ENCODE results near the gene CFAP73.
"Not testable (repeated sequence)": the region's sequence is repeated elsewhere in the genome, so short reads cannot be mapped to it uniquely, and the experiment has no call there.

CFAP73 gene

DNA sequence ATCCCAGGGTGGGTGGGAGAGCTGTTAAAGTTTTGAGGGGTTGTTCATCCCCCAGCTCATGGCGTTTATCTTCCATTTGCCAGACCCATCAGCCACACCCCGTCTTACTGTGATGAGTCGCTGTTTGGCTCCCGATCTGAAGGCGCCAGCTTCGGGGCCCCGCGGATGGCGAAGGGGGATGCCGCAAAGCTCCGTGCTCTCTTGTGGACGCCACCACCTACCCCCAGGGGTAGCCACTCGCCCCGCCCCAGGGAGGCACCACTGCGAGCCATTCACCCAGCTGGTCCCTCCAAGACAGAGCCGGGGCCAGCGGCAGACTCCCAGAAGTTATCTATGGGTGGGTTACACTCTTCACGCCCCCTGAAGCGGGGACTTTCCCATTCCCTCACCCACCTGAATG lies 41.7 kb downstream of the CFAP73 start:
- no peak for DNase-seq (ENCODE audit: low read depth in 2 of 2)

- no peak for DNase-seq (ENCODE audit: low read depth in 2 of 2)
Observed at GRCh38 chr12:113194971-113195391, 45.5 kb downstream of the CFAP73 start.

GRCh38 chr12:113195598-113195997 lies 46.1 kb downstream of the CFAP73 start:
- DNase-seq (ENCODE audit: low read depth in 2 of 2) = no peak

GRCh38 chr12:113196582-113196981 lies 47.1 kb downstream of the CFAP73 start:
- no peak for DNase-seq (ENCODE audit: low read depth in 2 of 2)

DNA sequence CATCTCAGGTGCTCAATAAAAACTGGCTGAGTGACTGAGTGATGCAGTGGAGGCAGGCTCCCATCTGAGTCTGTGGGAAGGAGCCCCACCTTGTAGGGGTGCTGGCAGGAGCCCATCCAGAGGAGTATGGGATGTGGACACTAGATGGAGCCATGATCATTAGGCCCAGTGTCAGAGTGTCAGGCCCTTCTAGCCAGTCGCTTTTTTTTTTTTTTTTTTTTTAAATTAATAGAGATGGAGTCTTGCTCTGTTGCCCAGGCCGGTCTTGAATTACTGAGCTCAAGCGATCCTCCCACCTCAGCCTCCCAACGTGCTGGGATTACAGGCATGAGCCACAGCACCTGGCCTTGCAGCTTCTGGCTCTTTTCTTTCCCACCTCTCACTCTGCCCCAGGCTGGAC lies 47.5 kb downstream of the CFAP73 start:
- DNase-seq (ENCODE audit: low read depth in 2 of 2) = peak in 1 of 2 donors; percentile 25

- DNase-seq (ENCODE audit: low read depth in 2 of 2) = no peak
Observed at GRCh38 chr12:113197518-113198077, 48.1 kb downstream of the CFAP73 start.

DNA sequence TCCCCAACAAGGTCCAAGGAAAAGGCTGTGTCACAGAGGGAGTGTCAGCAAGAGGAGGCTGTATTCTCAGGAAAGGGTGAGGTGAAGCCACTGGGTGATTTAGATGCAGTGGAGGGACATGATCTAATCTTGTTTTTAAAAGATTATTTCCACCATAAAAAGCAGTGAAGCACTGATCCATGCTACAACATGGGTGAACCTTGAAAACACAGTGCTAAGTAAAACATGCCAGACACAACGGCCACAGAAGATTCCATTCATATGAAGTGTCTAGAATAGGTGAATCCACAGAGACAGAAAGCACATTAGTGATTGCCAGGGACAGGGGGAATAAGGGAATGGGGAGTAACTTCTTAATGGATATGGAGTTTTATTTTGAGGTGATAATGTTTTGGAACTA lies 48.8 kb downstream of the CFAP73 start:
- DNase-seq (ENCODE audit: low read depth in 2 of 2) = no peak

- no peak for DNase-seq (ENCODE audit: low read depth in 2 of 2)
Observed at GRCh38 chr12:113200021-113200797, 50.7 kb downstream of the CFAP73 start.

DNA sequence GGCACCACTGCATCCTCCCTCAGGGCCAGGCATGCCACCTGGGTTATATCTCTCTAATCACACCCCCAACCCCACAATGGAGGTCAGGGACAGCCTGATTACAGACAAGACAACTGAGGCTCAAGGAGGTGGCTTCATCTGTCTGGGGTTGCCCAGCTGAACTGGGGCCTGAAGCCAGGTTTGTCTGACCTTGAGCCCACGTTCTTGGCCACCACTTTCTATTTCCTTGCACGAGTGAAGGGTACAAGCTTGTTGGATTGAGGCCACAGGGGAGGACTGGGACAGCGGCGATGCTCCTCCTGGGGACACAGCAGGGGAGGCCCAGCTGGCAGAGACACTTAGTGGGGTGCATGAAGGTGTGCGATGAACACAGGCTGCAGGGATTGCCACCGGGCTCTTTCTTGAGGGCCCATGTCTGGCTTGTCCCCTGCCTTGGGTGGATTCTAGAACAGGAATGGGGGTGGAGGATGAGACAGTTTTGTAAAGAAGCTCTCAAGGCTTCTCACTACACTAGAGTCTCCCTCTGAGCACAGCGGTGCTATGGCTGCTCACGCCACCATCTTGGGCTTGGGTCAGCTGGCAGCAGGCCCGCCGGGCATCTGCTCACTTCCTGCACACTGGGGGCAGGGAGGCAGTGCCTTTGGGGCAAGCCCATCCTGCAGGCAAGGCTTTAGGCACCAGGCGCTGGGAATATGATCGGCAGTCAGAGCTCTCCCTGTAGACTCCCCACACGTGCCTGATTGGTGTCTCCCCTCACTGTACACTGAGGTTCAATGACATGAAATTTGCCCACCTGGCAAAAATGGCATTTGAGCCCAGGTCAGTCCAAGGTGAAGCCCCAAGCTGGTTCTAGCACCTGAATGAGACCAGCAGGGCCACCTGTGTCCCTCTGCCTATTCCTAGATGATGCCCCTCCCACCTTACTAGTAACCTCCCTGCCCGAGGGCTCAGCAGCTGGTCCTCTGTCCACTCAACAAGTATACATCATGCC lies 52.0 kb downstream of the CFAP73 start:
- DNase-seq (ENCODE audit: low read depth in 2 of 2) = no peak

DNA sequence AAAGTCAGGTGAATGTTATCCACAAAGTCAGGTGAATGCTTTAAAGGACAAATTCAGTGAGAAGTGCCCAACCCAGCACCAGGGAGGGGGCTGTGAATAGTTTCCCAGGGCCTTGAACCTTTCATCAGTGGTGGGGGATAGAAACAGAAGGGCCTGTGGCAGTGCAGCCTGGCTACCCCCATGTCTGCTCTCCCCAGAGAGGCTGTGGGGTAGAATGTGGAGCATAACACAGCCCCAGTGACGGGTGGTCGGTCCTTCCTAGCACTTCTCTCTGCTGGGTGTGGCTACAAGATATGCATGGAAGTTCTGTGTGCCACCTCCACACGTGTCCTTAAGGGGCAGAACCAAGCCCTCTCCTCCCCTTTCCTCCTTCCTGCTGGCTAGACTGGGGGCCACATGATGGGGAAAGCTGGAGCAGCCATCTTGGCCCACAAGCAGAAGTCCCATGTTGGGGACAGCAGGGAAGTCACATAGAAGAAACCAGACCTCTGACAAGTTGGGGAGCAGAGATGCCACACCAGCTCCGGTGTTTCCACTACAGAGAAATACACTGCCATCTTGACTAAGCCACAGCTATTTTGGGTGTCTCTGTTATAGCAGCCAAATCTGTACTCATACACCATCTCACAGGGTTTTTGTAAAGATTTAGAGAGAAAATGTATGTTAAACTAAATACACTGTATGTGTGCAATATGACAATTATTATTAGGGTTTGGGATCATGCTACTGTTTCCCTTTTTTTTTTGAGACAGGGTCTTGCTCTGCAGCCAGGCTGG lies 53.0 kb downstream of the CFAP73 start:
- DNase-seq (ENCODE audit: low read depth in 2 of 2) = no peak

GRCh38 chr12:113203852-113204760 lies 54.6 kb downstream of the CFAP73 start:
- DNase-seq (ENCODE audit: low read depth in 2 of 2) = no peak

GRCh38 chr12:113204804-113205203 lies 55.3 kb downstream of the CFAP73 start:
- no peak for DNase-seq (ENCODE audit: low read depth in 2 of 2)

- DNase-seq (ENCODE audit: low read depth in 2 of 2) = not testable (repeated sequence)
Observed at GRCh38 chr12:113206802-113207201, 57.3 kb downstream of the CFAP73 start.

DNA sequence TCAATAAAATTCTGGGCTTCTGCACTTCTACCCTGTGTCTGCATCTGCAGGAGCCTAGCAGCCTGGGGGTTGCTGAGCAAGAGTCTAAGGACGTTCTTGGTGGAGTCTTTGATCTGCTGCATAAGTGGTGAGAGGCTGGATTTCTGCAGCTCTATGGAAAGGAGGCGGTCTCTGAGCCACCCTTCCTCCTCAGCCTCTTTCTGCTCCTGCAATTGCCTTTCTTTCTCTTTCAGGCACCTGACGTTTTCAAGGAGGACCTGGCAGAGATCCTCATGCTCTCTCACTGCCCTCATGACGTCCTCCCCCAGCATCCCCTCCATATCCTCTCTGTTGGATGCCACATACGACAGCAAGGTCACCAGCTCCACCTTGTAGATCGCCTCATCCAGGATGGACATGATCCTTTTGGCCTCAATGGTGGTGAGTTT lies 58.1 kb downstream of the CFAP73 start:
- no peak for DNase-seq (ENCODE audit: low read depth in 2 of 2)

- DNase-seq (ENCODE audit: low read depth in 2 of 2) = peak; percentile 20 to 25
Observed at GRCh38 chr12:113208041-113208934, 58.8 kb downstream of the CFAP73 start.
